Loucy (cell line): Measurements from ENCODE around the gene RREB1.

Source experiments
- H2AFZ ChIP-seq: fragments of 200-600 bp; sonication (generic); 2 replicates; pipeline ENCODE4 v1.6.0; 2016; ENCODE audit warnings: antibody characterized with exemption, mild to moderate bottlenecking, low read length, moderate library complexity
- H3F3A ChIP-seq: fragments of 200-600 bp; 2 replicates; pipeline ENCODE4 v1.6.0; 2016; ENCODE audit warnings: antibody characterized with exemption, low read depth, mild to moderate bottlenecking
- H3K27me3 ChIP-seq: fragments of 200-600 bp; sonication (generic); 2 replicates; pipeline ENCODE4 v1.6.1; 2014; ENCODE audit warnings: low read length, mild to moderate bottlenecking; ENCODE audit not compliant: insufficient read depth, poor library complexity, severe bottlenecking
- H3K36me3 ChIP-seq: fragments of 200-600 bp; sonication (generic); 2 replicates; pipeline ENCODE4 v1.6.1; 2016; ENCODE audit warnings: low read length; ENCODE audit not compliant: insufficient read depth
- H3K4me1 ChIP-seq: fragments of 200-600 bp; sonication (generic); 2 replicates; pipeline ENCODE4 v1.5.1; 2014; ENCODE audit warnings: low read length, mild to moderate bottlenecking; ENCODE audit not compliant: insufficient read depth, poor library complexity, severe bottlenecking
- H3K4me2 ChIP-seq: fragments of 200-600 bp; sonication (generic); 2 replicates; pipeline ENCODE4 v1.6.0; 2014; ENCODE audit warnings: antibody characterized with exemption, low read length, low read depth, mild to moderate bottlenecking; ENCODE audit not compliant: poor library complexity, severe bottlenecking
- H3K4me3 ChIP-seq: fragments of 200-600 bp; sonication (generic); 2 replicates; pipeline ENCODE4 v1.5.1; 2014; ENCODE audit warnings: low read length, mild to moderate bottlenecking, mixed read lengths; ENCODE audit not compliant: poor library complexity, severe bottlenecking
- H3K79me2 ChIP-seq: fragments of 200-600 bp; sonication (generic); 2 replicates; pipeline ENCODE4 v1.6.1; 2014; ENCODE audit warnings: low read length; ENCODE audit not compliant: insufficient read depth
- H3K9ac ChIP-seq: fragments of 200-600 bp; sonication (generic); 2 replicates; pipeline ENCODE4 v1.6.0; 2014; ENCODE audit warnings: mild to moderate bottlenecking, low read depth, low read length, moderate library complexity; ENCODE audit not compliant: poor library complexity, severe bottlenecking
- H3K9me2 ChIP-seq: fragments of 200-600 bp; sonication (generic); replicated peaks from 2 replicates; pipeline ENCODE4 v1.6.1; 2016; ENCODE audit warnings: low read depth, low read length, mixed read lengths
- H3K9me3 ChIP-seq: fragments of 200-600 bp; sonication (generic); 2 replicates; pipeline ENCODE4 v1.6.1; 2014; ENCODE audit warnings: mild to moderate bottlenecking, antibody characterized with exemption, low read length, low read depth; ENCODE audit not compliant: insufficient read depth
- H4K20me1 ChIP-seq: fragments of 200-600 bp; sonication (generic); 2 replicates; pipeline ENCODE4 v1.6.0; 2014; ENCODE audit warnings: antibody characterized with exemption, low read length, mild to moderate bottlenecking; ENCODE audit not compliant: insufficient read depth, poor library complexity, severe bottlenecking
- CTCF ChIP-seq: fragments of 200-600 bp; sonication (generic); conservative IDR thresholded peaks from 2 replicates; pipeline ENCODE4 v1.5.1; 2014; ENCODE audit warnings: mild to moderate bottlenecking, antibody characterized with exemption, low read length
- EZH2phosphoT487 ChIP-seq: fragments of 200-600 bp; IDR thresholded peaks from 2 replicates; pipeline ENCODE4 v1.6.1; 2018; ENCODE audit warnings: antibody characterized with exemption, mild to moderate bottlenecking, moderate library complexity, borderline replicate concordance

The RREB1 gene

GRCh38 chr6:7087066-7087465 lies 20.7 kb upstream of the RREB1 start:
- Histone ChIP-seq H3K9ac (peak overlapping the region; percentile 50), H3K9me2 (no peaks in the 10 kb centered on the region), H3K27me3 (no peaks in the 10 kb centered on the region), H3K4me3 (peak overlapping the region; percentile 58), H2AFZ (peak overlapping the region; percentile 62), H3K79me2 (no peaks in the 10 kb centered on the region), H3F3A (no peaks in the 10 kb centered on the region), H4K20me1 (no peaks in the 10 kb centered on the region), H3K9me3 (no peaks in the 10 kb centered on the region), H3K4me2 (peak overlapping the region; percentile 75), H3K4me1 (peaks cover 37% of the 10 kb centered on the region), H3K36me3 (no peaks in the 10 kb centered on the region)
- TF ChIP-seq EZH2phosphoT487 (no peak), CTCF (peak; percentile 25; the same call in 1 of the 2 replicates)

GRCh38 chr6:7087491-7087979 lies 20.2 kb upstream of the RREB1 start:
- Histone ChIP-seq H3K9me3 (no peaks in the 10 kb centered on the region), H2AFZ (peak overlapping the region; percentile 62), H3F3A (no peaks in the 10 kb centered on the region), H3K4me3 (peak overlapping the region; percentile 58), H3K79me2 (no peaks in the 10 kb centered on the region), H3K4me2 (peak overlapping the region; percentile 75), H3K27me3 (no peaks in the 10 kb centered on the region), H3K9ac (peak overlapping the region; percentile 50), H3K9me2 (no peaks in the 10 kb centered on the region), H4K20me1 (no peaks in the 10 kb centered on the region), H3K4me1 (peaks cover 37% of the 10 kb centered on the region), H3K36me3 (no peaks in the 10 kb centered on the region)
- TF ChIP-seq EZH2phosphoT487 (no peak), CTCF (no peak)

- TF ChIP-seq EZH2phosphoT487 (no peak), CTCF (no peak)
- Histone ChIP-seq H3K79me2 (no peaks in the 10 kb centered on the region), H3K4me2 (peak overlapping the region; percentile 75), H3K9me3 (no peaks in the 10 kb centered on the region), H3K4me3 (peak overlapping the region; percentile 58), H3F3A (no peaks in the 10 kb centered on the region), H3K4me1 (peaks cover 37% of the 10 kb centered on the region), H3K9me2 (no peaks in the 10 kb centered on the region), H3K9ac (peak overlapping the region; percentile 50), H4K20me1 (no peaks in the 10 kb centered on the region), H2AFZ (peak overlapping the region; percentile 62), H3K36me3 (no peaks in the 10 kb centered on the region), H3K27me3 (no peaks in the 10 kb centered on the region)
These were observed 19.6 kb upstream of the RREB1 start for GRCh38 chr6:7088076-7088742.
